ENCODE measurements around the gene MET. TPM values are rescaled to one million over a fixed set of nuclear protein-coding genes. Genes with fewer than 3 reads are reported as not detected.

MET gene
- total and polyA plus RNA-seq, 2 of the 13 experiments (the other 11 are each of a cell fraction or from before 2014, with no cell fraction given), result 21.8 to 31.5 TPM

- BruUV-seq (replicated peaks), result no TSS peak
- Histone ChIP-seq H4K20me1 (ENCODE audit: insufficient read depth, low read length) (no peaks in the 10 kb centered on the region; the same call in 1 of the 2 replicates), H3K4me1 (ENCODE audit: insufficient read depth, low read length) (peaks cover 37% of the 10 kb centered on the region), H3K4me3 (replicated peaks in 1 of 3; ENCODE audit: insufficient read depth in 1 of 3, low read depth in 2 of 3, low read length in 3 of 3) (peak overlapping the region in 2 of 3 experiments; percentile 24 to 25; a peak in 3 of 6 replicates), H3K9ac (ENCODE audit: insufficient read depth, low read depth, low read length) (0 out of 2 replicates have a peak overlapping the region, but pooled peaks have one; percentile 19), H3K27ac (ENCODE audit: extremely low read length, insufficient read depth, low read length) (no peak overlapping the region), H3K27me3 (ENCODE audit: control insufficient read depth in 1 of 2, insufficient read depth in 2 of 2, low read length in 2 of 2) (no peaks in the 10 kb centered on the region; a peak in 1 of 5 replicates), H3K9me3 (ENCODE audit: low read length) (no peaks in the 10 kb centered on the region), H2AFZ (ENCODE audit: low read length) (no peak overlapping the region), H3K4me2 (ENCODE audit: low read depth, low read length) (peak overlapping the region; percentile 92), H3K36me3 (replicated peaks in 1 of 2; ENCODE audit: control insufficient read depth in 1 of 2, insufficient read depth in 2 of 2, low read length in 2 of 2) (no peaks in the 10 kb centered on the region), H3K79me2 (ENCODE audit: insufficient read depth, low read length) (peaks cover 56% of the 10 kb centered on the region)
- no peak for ATAC-seq
- ChIA-PET POLR2A (no interaction called here), CTCF (ENCODE audit: low intra/inter-chr PET ratio, low total read pairs) (no interaction called here)
- TF ChIP-seq RBFOX2 (IDR thresholded peaks at IDR 0.05; ENCODE audit: low read depth, low read length) (0 out of 2 replicates have a peak, but pooled peaks have one; percentile 17), DR1 (CRISPR knock-in tag; IDR thresholded peaks at IDR 0.05) (no peak), FOXM1 (CRISPR knock-in tag; IDR thresholded peaks at IDR 0.05) (no peak), ZBTB7B (CRISPR knock-in tag; IDR thresholded peaks at IDR 0.05) (no peak), PATZ1 (CRISPR knock-in tag; IDR thresholded peaks at IDR 0.05) (no peak), ETV5 (CRISPR knock-in tag; IDR thresholded peaks at IDR 0.05; ENCODE audit: borderline replicate concordance) (no peak), GRHL1 (CRISPR knock-in tag; conservative IDR thresholded peaks at IDR 0.05) (no peak)
- in situ Hi-C loops (cut with HindIII; ENCODE audit: extremely low pct_ligation_motif_present, low pct_unique_long_range_greater_than_20kb) (loop anchor here (5.0 kb wide), 2 partner anchors 82 to 133 kb away; no protein-coding TSS in a partner anchor), intact Hi-C loops (cut with micrococcal nuclease; ENCODE audit: unreplicated experiment) (loop anchor here (5.0 kb wide), 1 partner anchor 417 kb away; no protein-coding TSS in a partner anchor)
- DNase-seq (ENCODE audit: low spot score), result no peak
- WGBS (ENCODE audit: low lambda C conversion rate), result 89% methylated on average over 7 of the region's 7 CpGs
- FAIRE-seq, result no peak
Measured at GRCh38 chr7:116674508-116675173, 2.6 kb downstream of the MET start.

All from HepG2 (cell line).